Hepatocyte (in vitro differentiated cells): Measurements from ENCODE around the gene CA12. TPM values are rescaled to one million over a fixed set of nuclear protein-coding genes. Genes with fewer than 3 reads are reported as not detected.
"Not testable (repeated sequence)": the region's sequence is repeated elsewhere in the genome, so short reads cannot be mapped to it uniquely, and the experiment has no call there.

Experiments
- DNase-seq: peaks from one replicate; pipeline ENCODE4 v3.0.0-alpha.2; 2016; ENCODE audit warnings: low spot score
- H2AFZ ChIP-seq: fragments of 200-600 bp; sonication (generic); 2 replicates; pipeline ENCODE4 v1.6.0; 2016; ENCODE audit warnings: antibody characterized with exemption, mild to moderate bottlenecking
- H3K27ac ChIP-seq: fragments of 200-600 bp; sonication (generic); 2 replicates; pipeline ENCODE4 v1.5.1; 2016; ENCODE audit warnings: mild to moderate bottlenecking
- H3K27me3 ChIP-seq: fragments of 200-600 bp; sonication (generic); 2 replicates; pipeline ENCODE4 v1.6.1; 2016
- H3K36me3 ChIP-seq: fragments of 200-600 bp; sonication (generic); replicated peaks from 2 replicates; pipeline ENCODE4 v1.5.1; 2016; ENCODE audit warnings: low read depth; ENCODE audit not compliant: insufficient read depth
- H3K4me1 ChIP-seq: fragments of 200-600 bp; sonication (generic); 2 replicates; pipeline ENCODE4 v1.5.1; 2016; ENCODE audit warnings: mild to moderate bottlenecking, moderate library complexity; ENCODE audit not compliant: insufficient read depth
- H3K4me2 ChIP-seq: fragments of 200-600 bp; sonication (generic); 2 replicates; pipeline ENCODE4 v1.6.0; 2016
- H3K4me3 ChIP-seq: fragments of 200-600 bp; sonication (generic); 2 replicates; pipeline ENCODE4 v1.5.1; 2016; ENCODE audit warnings: mild to moderate bottlenecking
- H3K79me2 ChIP-seq: fragments of 200-600 bp; sonication (generic); 2 replicates; pipeline ENCODE4 v1.6.0; 2017; ENCODE audit warnings: mild to moderate bottlenecking
- H3K9me2 ChIP-seq: fragments of 200-600 bp; sonication (generic); replicated peaks from 2 replicates; pipeline ENCODE4 v1.6.0; 2017; ENCODE audit warnings: mild to moderate bottlenecking; ENCODE audit not compliant: insufficient read depth
- H3K9me3 ChIP-seq: fragments of 200-600 bp; sonication (generic); 2 replicates; pipeline ENCODE4 v1.5.1; 2016; ENCODE audit warnings: low read depth, mild to moderate bottlenecking
- H4K20me1 ChIP-seq: fragments of 200-600 bp; sonication (generic); 2 replicates; pipeline ENCODE4 v1.6.0; 2016; ENCODE audit warnings: mild to moderate bottlenecking; ENCODE audit not compliant: insufficient read depth, poor library complexity, severe bottlenecking
- CTCF ChIP-seq: fragments of 200-600 bp; sonication (generic); IDR thresholded peaks from 2 replicates; pipeline ENCODE4 v1.5.1; 2016; ENCODE audit warnings: antibody characterized with exemption, mild to moderate bottlenecking; ENCODE audit not compliant: poor library complexity
- EZH2 ChIP-seq: fragments of 200-600 bp; sonication (generic); IDR thresholded peaks from 2 replicates; pipeline ENCODE4 v1.6.1; 2016; ENCODE audit warnings: antibody characterized with exemption, mild to moderate bottlenecking, borderline replicate concordance
- EZH2phosphoT487 ChIP-seq: fragments of 200-600 bp; sonication (generic); IDR thresholded peaks from one replicate; pipeline ENCODE4 v1.6.1; 2018; ENCODE audit warnings: antibody characterized with exemption, mild to moderate bottlenecking, low read depth, moderate library complexity; ENCODE audit not compliant: unreplicated experiment, severe bottlenecking
- WGBS: methylation state at CpG from one replicate; pipeline ENCODE4 v1.1.6; 2016; ENCODE audit warnings: low lambda C conversion rate; ENCODE audit errors: missing lambda C conversion rate; 5-methylcytosine and 5-hydroxymethylcytosine counted together
- polyA plus RNA-seq: library from polyadenylated mRNA; unstranded; fragments of >200 nt; fragmentation: Nextera tagmentation; extraction: Ambion mirVana; gene quantifications from 2 replicates; pipeline ENCODE4 v1.2.1, GENCODE V29; 2016
- total RNA-seq: library from RNA; depleted of rRNA; stranded (reverse); fragments of >200 nt; gene quantifications from 2 replicates; pipeline ENCODE4 v1.2.3, GENCODE V29; 2014

CA12 gene
- total and polyA plus RNA-seq, 2 experiments from 2014 or later, result 13.8 to 16.6 TPM

- WGBS, result 92% methylated on average over 7 of the region's 7 CpGs
- no peak overlapping the region for H3K4me3 ChIP-seq
- TF ChIP-seq EZH2, result no peak
- TF ChIP-seq CTCF, result no peak
- no peak for TF ChIP-seq EZH2phosphoT487
- no peaks in the 10 kb centered on the region for H3K79me2 ChIP-seq
- H2AFZ ChIP-seq, result no peak overlapping the region
- no peaks in the 10 kb centered on the region for H3K36me3 ChIP-seq
- H4K20me1 ChIP-seq, result no peaks in the 10 kb centered on the region
- DNase-seq, result no peak
- H3K4me1 ChIP-seq, result no peaks in the 10 kb centered on the region
- no peak overlapping the region for H3K27ac ChIP-seq
- no peaks in the 10 kb centered on the region for H3K9me3 ChIP-seq
- no peak overlapping the region for H3K4me2 ChIP-seq
- H3K9me2 ChIP-seq, result no peaks in the 10 kb centered on the region
- no peaks in the 10 kb centered on the region for H3K27me3 ChIP-seq
Observed at GRCh38 chr15:63324770-63325169, 56.9 kb downstream of the CA12 start.

- H4K20me1 ChIP-seq, result no peaks in the 10 kb centered on the region
- H3K79me2 ChIP-seq, result no peaks in the 10 kb centered on the region
- no peaks in the 10 kb centered on the region for H3K4me1 ChIP-seq
- no peak overlapping the region for H3K27ac ChIP-seq
- no peaks in the 10 kb centered on the region for H3K9me2 ChIP-seq
- H3K4me2 ChIP-seq, result no peak overlapping the region
- DNase-seq, result no peak
- TF ChIP-seq CTCF, result no peak
- no peak for TF ChIP-seq EZH2
- TF ChIP-seq EZH2phosphoT487, result no peak
- no peaks in the 10 kb centered on the region for H3K27me3 ChIP-seq
- no peaks in the 10 kb centered on the region for H3K9me3 ChIP-seq
- no peak overlapping the region for H3K4me3 ChIP-seq
- 89% methylated on average over 9 of the region's 9 CpGs for WGBS
- no peaks in the 10 kb centered on the region for H3K36me3 ChIP-seq
- H2AFZ ChIP-seq, result no peak overlapping the region
Observed at GRCh38 chr15:63323798-63324563, 57.7 kb downstream of the CA12 start.

- Histone ChIP-seq H3K79me2 (no peaks in the 10 kb centered on the region), H2AFZ (no peak overlapping the region), H3K36me3 (no peaks in the 10 kb centered on the region), H3K27me3 (no peaks in the 10 kb centered on the region), H3K4me2 (no peak overlapping the region), H3K4me1 (no peaks in the 10 kb centered on the region), H3K4me3 (no peak overlapping the region), H4K20me1 (no peaks in the 10 kb centered on the region), H3K9me3 (no peaks in the 10 kb centered on the region), H3K9me2 (no peaks in the 10 kb centered on the region), H3K27ac (no peak overlapping the region)
- peak; percentile 34 for DNase-seq
- 60% methylated on average over 4 of the region's 4 CpGs for WGBS
- no peak for TF ChIP-seq EZH2phosphoT487
- no peak for TF ChIP-seq EZH2
- TF ChIP-seq CTCF, result no peak
Observed at GRCh38 chr15:63322541-63322940, 59.1 kb downstream of the CA12 start.

GRCh38 chr15:63321462-63321861 lies 60.2 kb downstream of the CA12 start:
- Histone ChIP-seq H3K9me3 (no peaks in the 10 kb centered on the region), H3K27ac (no peak overlapping the region), H3K27me3 (no peaks in the 10 kb centered on the region), H3K9me2 (no peaks in the 10 kb centered on the region), H3K4me1 (no peaks in the 10 kb centered on the region), H2AFZ (no peak overlapping the region), H4K20me1 (no peaks in the 10 kb centered on the region), H3K4me2 (no peak overlapping the region), H3K4me3 (no peak overlapping the region), H3K36me3 (no peaks in the 10 kb centered on the region), H3K79me2 (no peaks in the 10 kb centered on the region)
- no peak for DNase-seq
- WGBS, result 96% methylated on average over 27 of the region's 29 CpGs
- no peak for TF ChIP-seq EZH2

GRCh38 chr15:63320981-63321380 lies 60.7 kb downstream of the CA12 start:
- H3K9me3 ChIP-seq, DNase-seq, H3K4me2 ChIP-seq, H3K27me3 ChIP-seq, H3K79me2 ChIP-seq, H3K9me2 ChIP-seq, H4K20me1 ChIP-seq, H3K36me3 ChIP-seq, H3K4me1 ChIP-seq, H2AFZ ChIP-seq, H3K27ac ChIP-seq, H3K4me3 ChIP-seq: not testable (repeated sequence)
- WGBS, result 93% methylated on average over 8 of the region's 11 CpGs

GRCh38 chr15:63320446-63320845 lies 61.2 kb downstream of the CA12 start:
- H3K27ac ChIP-seq, H3K4me3 ChIP-seq, H3K4me2 ChIP-seq, H3K79me2 ChIP-seq, H4K20me1 ChIP-seq, H3K4me1 ChIP-seq, H3K9me2 ChIP-seq, H3K27me3 ChIP-seq, H3K36me3 ChIP-seq, H2AFZ ChIP-seq, DNase-seq, H3K9me3 ChIP-seq: not testable (repeated sequence)
- WGBS, result 97% methylated on average over 10 of the region's 10 CpGs
